Activated T-cell treated with anti-CD3 and anti-CD28 coated beads, Interleukin-2, amount 50 U/mL, for 72 hours (primary cell): ENCODE results near the gene NTRK3. TPM values are rescaled to one million over a fixed set of nuclear protein-coding genes. Genes with fewer than 3 reads are reported as not detected.
"Not testable (repeated sequence)": the region's sequence is repeated elsewhere in the genome, so short reads cannot be mapped to it uniquely, and the experiment has no call there.

ENCODE experiments used
- ATAC-seq, 2 donors: fragments of 150-1000 bp; cut with Tn5 transposase; replicated peaks in 1 of 2; 2 replicates each; pipeline ENCODE4 v1.10.0; 2021; ENCODE audit warnings: moderate library complexity in 2 of 2, mild to moderate bottlenecking in 1 of 2
- DNase-seq, 2 donors: peaks; one replicate each; pipeline ENCODE4 v3.0.0; 2021 to 2022; ENCODE audit warnings: mixed read lengths in 1 of 2
- H3K27ac Mint-ChIP-seq: one replicate; pipeline ENCODE4 v1.8.0; 2022; ENCODE audit warnings: mild to moderate bottlenecking, moderate library complexity, mixed read lengths
- H3K27me3 Mint-ChIP-seq: one replicate; pipeline ENCODE4 v1.8.0; 2022; ENCODE audit warnings: low read depth, mixed read lengths
- H3K36me3 Mint-ChIP-seq, 2 donors: one replicate each; pipeline ENCODE4 v1.8.0; 2022; ENCODE audit warnings: mixed read lengths in 2 of 2, mild to moderate bottlenecking in 1 of 2; ENCODE audit not compliant: insufficient read depth in 2 of 2
- H3K4me1 Mint-ChIP-seq: one replicate; pipeline ENCODE4 v1.8.0; 2022; ENCODE audit warnings: low read depth, mixed read lengths
- H3K4me3 Mint-ChIP-seq, 2 donors: one replicate each; pipeline ENCODE4 v1.8.0; 2022; ENCODE audit warnings: mild to moderate bottlenecking in 2 of 2, mixed read lengths in 2 of 2, moderate library complexity in 2 of 2
- H3K9me3 Mint-ChIP-seq, 2 donors: one replicate each; pipeline ENCODE4 v1.8.0; 2022; ENCODE audit warnings: mixed read lengths in 2 of 2
- total RNA-seq, 2 donors: library from RNA; stranded (reverse); gene quantifications; one replicate each; pipeline ENCODE4 v1.2.3, GENCODE V29; 2022

Gene NTRK3
- total RNA-seq, 2 donors from 2014 or later = 4.2 to 8.9 TPM

GRCh38 chr15:88076328-88076727, 180.2 kb downstream of the NTRK3 start:
- no peak for DNase-seq
- Mint-ChIP-seq H3K27me3 (no peaks in the 10 kb centered on the region), H3K4me3 (no peak overlapping the region), H3K27ac (no peak overlapping the region), H3K9me3 (no peaks in the 10 kb centered on the region), H3K36me3 (no peaks in the 10 kb centered on the region), H3K4me1 (no peaks in the 10 kb centered on the region)
- ATAC-seq = no peak

- Mint-ChIP-seq H3K27ac (no peak overlapping the region), H3K27me3 (no peaks in the 10 kb centered on the region), H3K36me3 (no peaks in the 10 kb centered on the region), H3K4me1 (no peaks in the 10 kb centered on the region), H3K4me3 (no peak overlapping the region), H3K9me3 (no peaks in the 10 kb centered on the region)
- ATAC-seq (no peak), DNase-seq (no peak)
Observed at GRCh38 chr15:88075102-88075501, 181.4 kb downstream of the NTRK3 start.

- H3K9me3 Mint-ChIP-seq = no peaks in the 10 kb centered on the region
- no peaks in the 10 kb centered on the region for H3K4me1 Mint-ChIP-seq
- DNase-seq (no peak), ATAC-seq (no peak)
- no peaks in the 10 kb centered on the region for H3K36me3 Mint-ChIP-seq
- H3K27ac Mint-ChIP-seq = no peak overlapping the region
- H3K27me3 Mint-ChIP-seq = no peaks in the 10 kb centered on the region
- H3K4me3 Mint-ChIP-seq = no peak overlapping the region
Observed at GRCh38 chr15:88074386-88074785, 182.2 kb downstream of the NTRK3 start.

- H3K27ac Mint-ChIP-seq = no peak overlapping the region
- no peaks in the 10 kb centered on the region for H3K9me3 Mint-ChIP-seq
- no peaks in the 10 kb centered on the region for H3K36me3 Mint-ChIP-seq
- H3K4me3 Mint-ChIP-seq = no peak overlapping the region
- no peak for ATAC-seq
- H3K4me1 Mint-ChIP-seq = no peaks in the 10 kb centered on the region
- H3K27me3 Mint-ChIP-seq = no peaks in the 10 kb centered on the region
- DNase-seq = no peak
Observed at GRCh38 chr15:88073391-88073691, 183.2 kb downstream of the NTRK3 start.

GRCh38 chr15:88072598-88073390, 183.7 kb downstream of the NTRK3 start:
- Mint-ChIP-seq H3K9me3 (no peaks in the 10 kb centered on the region), H3K4me3 (no peak overlapping the region), H3K36me3 (no peaks in the 10 kb centered on the region), H3K4me1 (no peaks in the 10 kb centered on the region), H3K27ac (no peak overlapping the region), H3K27me3 (no peaks in the 10 kb centered on the region)
- ATAC-seq (no peak), DNase-seq (no peak)

- DNase-seq, H3K4me3 Mint-ChIP-seq, ATAC-seq, H3K27me3 Mint-ChIP-seq, H3K27ac Mint-ChIP-seq, H3K36me3 Mint-ChIP-seq, H3K4me1 Mint-ChIP-seq, H3K9me3 Mint-ChIP-seq: not testable (repeated sequence)
Observed at GRCh38 chr15:88072133-88072532, 184.4 kb downstream of the NTRK3 start.

GRCh38 chr15:88071141-88071540, 185.4 kb downstream of the NTRK3 start:
- Mint-ChIP-seq H3K36me3 (no peaks in the 10 kb centered on the region), H3K27me3 (no peaks in the 10 kb centered on the region), H3K4me3 (no peak overlapping the region), H3K4me1 (no peaks in the 10 kb centered on the region), H3K27ac (no peak overlapping the region), H3K9me3 (no peaks in the 10 kb centered on the region)
- no peak for DNase-seq
- no peak for ATAC-seq

GRCh38 chr15:88069561-88069960, 187.0 kb downstream of the NTRK3 start:
- H3K4me1 Mint-ChIP-seq = no peaks in the 10 kb centered on the region
- H3K9me3 Mint-ChIP-seq = no peaks in the 10 kb centered on the region
- no peak for DNase-seq
- no peaks in the 10 kb centered on the region for H3K36me3 Mint-ChIP-seq
- ATAC-seq = no peak
- no peak overlapping the region for H3K4me3 Mint-ChIP-seq
- H3K27ac Mint-ChIP-seq = no peak overlapping the region
- no peaks in the 10 kb centered on the region for H3K27me3 Mint-ChIP-seq

GRCh38 chr15:88067331-88067685, 189.2 kb downstream of the NTRK3 start:
- Mint-ChIP-seq H3K27ac (no peak overlapping the region), H3K36me3 (no peaks in the 10 kb centered on the region), H3K4me1 (no peaks in the 10 kb centered on the region), H3K4me3 (no peak overlapping the region), H3K9me3 (no peaks in the 10 kb centered on the region), H3K27me3 (no peaks in the 10 kb centered on the region)
- ATAC-seq (no peak), DNase-seq (no peak)

- no peaks in the 10 kb centered on the region for H3K9me3 Mint-ChIP-seq
- no peak overlapping the region for H3K4me3 Mint-ChIP-seq
- H3K27me3 Mint-ChIP-seq = no peaks in the 10 kb centered on the region
- H3K36me3 Mint-ChIP-seq = no peaks in the 10 kb centered on the region
- DNase-seq (no peak), ATAC-seq (no peak)
- H3K27ac Mint-ChIP-seq = no peak overlapping the region
- H3K4me1 Mint-ChIP-seq = no peaks in the 10 kb centered on the region
Observed at GRCh38 chr15:88066636-88067330, 189.8 kb downstream of the NTRK3 start.

GRCh38 chr15:88061452-88061851, 195.1 kb downstream of the NTRK3 start:
- Mint-ChIP-seq H3K4me1 (no peaks in the 10 kb centered on the region), H3K9me3 (no peaks in the 10 kb centered on the region), H3K27me3 (no peaks in the 10 kb centered on the region), H3K27ac (no peak overlapping the region), H3K36me3 (no peaks in the 10 kb centered on the region), H3K4me3 (no peak overlapping the region)
- ATAC-seq = no peak
- no peak for DNase-seq

GRCh38 chr15:88060383-88060782, 196.2 kb downstream of the NTRK3 start:
- Mint-ChIP-seq H3K9me3 (no peaks in the 10 kb centered on the region), H3K27ac (no peak overlapping the region), H3K36me3 (no peaks in the 10 kb centered on the region), H3K4me1 (no peaks in the 10 kb centered on the region), H3K4me3 (no peak overlapping the region), H3K27me3 (no peaks in the 10 kb centered on the region)
- ATAC-seq = no peak
- DNase-seq = no peak

GRCh38 chr15:88057836-88058235, 198.7 kb downstream of the NTRK3 start:
- H3K4me3 Mint-ChIP-seq = no peak overlapping the region
- H3K36me3 Mint-ChIP-seq = no peaks in the 10 kb centered on the region
- H3K27ac Mint-ChIP-seq = no peak overlapping the region
- H3K9me3 Mint-ChIP-seq = no peaks in the 10 kb centered on the region
- no peaks in the 10 kb centered on the region for H3K27me3 Mint-ChIP-seq
- DNase-seq = no peak
- ATAC-seq = no peak
- H3K4me1 Mint-ChIP-seq = no peaks in the 10 kb centered on the region

- Mint-ChIP-seq H3K27me3 (peaks cover 6% of the 10 kb centered on the region), H3K9me3 (no peaks in the 10 kb centered on the region), H3K27ac (no peak overlapping the region), H3K4me3 (no peak overlapping the region), H3K36me3 (no peaks in the 10 kb centered on the region), H3K4me1 (no peaks in the 10 kb centered on the region)
- ATAC-seq (no peak), DNase-seq (no peak)
Observed at GRCh38 chr15:88049506-88049905, 207.0 kb downstream of the NTRK3 start.
